ENCODE measurements around the gene SLBP.

The SLBP gene

GRCh38 chr4:1712216-1713002, at the start of gene SLBP:
Gene SLBP (minus strand): TSS chr4:1712319. CDS start chr4:1712188, 131 bp downstream.
- DNase-seq: peak; percentile 98

- no peak for DNase-seq
Observed at GRCh38 chr4:1761130-1761689, 49.1 kb upstream of the SLBP start.

GRCh38 chr4:1760521-1761071, 48.5 kb upstream of the SLBP start:
- no peak for DNase-seq

- no peak for DNase-seq
Observed at GRCh38 chr4:1759818-1760223, 47.7 kb upstream of the SLBP start.

- DNase-seq: no peak
Observed at GRCh38 chr4:1759170-1759817, 47.2 kb upstream of the SLBP start.

GRCh38 chr4:1758306-1759121, 46.4 kb upstream of the SLBP start:
- no peak for DNase-seq

GRCh38 chr4:1757836-1758235, 45.7 kb upstream of the SLBP start:
- DNase-seq: no peak

GRCh38 chr4:1756893-1757779, 45.0 kb upstream of the SLBP start:
- DNase-seq: no peak

GRCh38 chr4:1756079-1756478, 44.0 kb upstream of the SLBP start:
- no peak for DNase-seq

GRCh38 chr4:1755297-1755696, 43.2 kb upstream of the SLBP start:
- no peak for DNase-seq

- DNase-seq: no peak
Observed at GRCh38 chr4:1754336-1754735, 42.2 kb upstream of the SLBP start.

- DNase-seq: no peak
Observed at GRCh38 chr4:1753697-1754311, 41.7 kb upstream of the SLBP start.

GRCh38 chr4:1753294-1753696, 41.2 kb upstream of the SLBP start:
- DNase-seq: no peak

- no peak for DNase-seq
Observed at GRCh38 chr4:1752284-1753041, 40.3 kb upstream of the SLBP start.

GRCh38 chr4:1751919-1752283, 39.8 kb upstream of the SLBP start:
- DNase-seq: no peak

- DNase-seq: no peak
Observed at GRCh38 chr4:1751155-1751918, 39.2 kb upstream of the SLBP start.

- no peak for DNase-seq
Observed at GRCh38 chr4:1750381-1751154, 38.4 kb upstream of the SLBP start.

GRCh38 chr4:1749826-1750225, 37.7 kb upstream of the SLBP start:
- DNase-seq: no peak

GRCh38 chr4:1749370-1749769, 37.3 kb upstream of the SLBP start:
- DNase-seq: no peak

All from activated CD8-positive, alpha-beta memory T cell treated with anti-CD3 and anti-CD28 coated beads for 24 hours (primary cell).